Smooth muscle cell (in vitro differentiated cells): Measurements from ENCODE around the gene LYPLA2. TPM values are rescaled to one million over a fixed set of nuclear protein-coding genes. Genes with fewer than 3 reads are reported as not detected.

Experiments used
- DNase-seq: peaks from one replicate; lab custom pipeline; 2025; ENCODE audit not compliant: unreplicated experiment; lab: John Stamatoyannopoulos, UW
- H2AFZ ChIP-seq: fragments of 200-600 bp; sonication (generic); 2 replicates; pipeline ENCODE4 v1.6.0; 2016; ENCODE audit warnings: antibody characterized with exemption, low read depth, mild to moderate bottlenecking
- H3F3A ChIP-seq: fragments of 200-600 bp; sonication (generic); 2 replicates; pipeline ENCODE4 v1.6.0; 2017; ENCODE audit warnings: antibody characterized with exemption, low read depth
- H3K27ac ChIP-seq: fragments of 200-600 bp; sonication (generic); 2 replicates; pipeline ENCODE4 v1.5.1; 2016; ENCODE audit warnings: low read depth, mild to moderate bottlenecking
- H3K27me3 ChIP-seq: fragments of 200-600 bp; sonication (generic); 2 replicates; pipeline ENCODE4 v1.6.1; 2016; ENCODE audit warnings: low read depth, mild to moderate bottlenecking
- H3K36me3 ChIP-seq: fragments of 200-600 bp; sonication (generic); 2 replicates; pipeline ENCODE4 v1.5.1; 2016; ENCODE audit warnings: low read depth
- H3K4me1 ChIP-seq: fragments of 200-600 bp; sonication (generic); 2 replicates; pipeline ENCODE4 v1.5.1; 2016; ENCODE audit warnings: low read depth
- H3K4me2 ChIP-seq: fragments of 200-600 bp; sonication (generic); 2 replicates; pipeline ENCODE4 v1.6.0; 2016; ENCODE audit warnings: mild to moderate bottlenecking
- H3K4me3 ChIP-seq: fragments of 200-600 bp; sonication (generic); 2 replicates; pipeline ENCODE4 v1.5.1; 2016; ENCODE audit warnings: mild to moderate bottlenecking
- H3K79me2 ChIP-seq: fragments of 200-600 bp; sonication (generic); 2 replicates; pipeline ENCODE4 v1.6.0; 2016; ENCODE audit warnings: low read depth, mild to moderate bottlenecking
- H3K9ac ChIP-seq: fragments of 200-600 bp; sonication (generic); 2 replicates; pipeline ENCODE4 v1.6.0; 2016; ENCODE audit warnings: low read depth
- H3K9me3 ChIP-seq: fragments of 200-600 bp; sonication (generic); replicated peaks from 2 replicates; pipeline ENCODE4 v1.5.1; 2016; ENCODE audit warnings: low read depth
- H4K20me1 ChIP-seq: fragments of 200-600 bp; sonication (generic); 2 replicates; pipeline ENCODE4 v1.6.0; 2016; ENCODE audit warnings: low read depth
- CTCF ChIP-seq: fragments of 200-600 bp; sonication (generic); IDR thresholded peaks from 2 replicates; pipeline ENCODE4 v1.5.1; 2017; ENCODE audit warnings: borderline replicate concordance, mild to moderate bottlenecking, antibody characterized with exemption; ENCODE audit not compliant: insufficient read depth, poor library complexity, severe bottlenecking
- WGBS: methylation state at CpG from one replicate; pipeline ENCODE4 v1.1.7; 2016; ENCODE audit warnings: low lambda C conversion rate; 5-methylcytosine and 5-hydroxymethylcytosine counted together
- polyA plus RNA-seq: library from polyadenylated mRNA; unstranded; fragments of >200 nt; fragmentation: Nextera tagmentation; extraction: Ambion mirVana; gene quantifications from 2 replicates; pipeline ENCODE4 v1.2.1, GENCODE V29; 2016
- total RNA-seq: library from RNA; depleted of rRNA; stranded (reverse); fragments of >200 nt; gene quantifications from 2 replicates; pipeline ENCODE4 v1.2.3, GENCODE V29; 2014

LYPLA2 gene
- total and polyA plus RNA-seq, 2 experiments from 2014 or later = 74.9 to 94.3 TPM

GRCh38 chr1:23803674-23804073 lies 12.7 kb downstream of the LYPLA2 start:
- DNase-seq = no peak
- Histone ChIP-seq H3K27me3 (no peaks in the 10 kb centered on the region), H3K27ac (no peak overlapping the region), H3K36me3 (no peaks in the 10 kb centered on the region), H3K79me2 (no peaks in the 10 kb centered on the region), H3K4me2 (no peak overlapping the region), H3F3A (peaks cover 16% of the 10 kb centered on the region), H3K4me3 (no peak overlapping the region), H3K9ac (no peak overlapping the region), H2AFZ (no peak overlapping the region), H4K20me1 (no peaks in the 10 kb centered on the region), H3K9me3 (no peaks in the 10 kb centered on the region), H3K4me1 (peaks cover 5% of the 10 kb centered on the region)
- TF ChIP-seq CTCF = no peak
- WGBS = 93% methylated on average over 5 of the region's 5 CpGs

GRCh38 chr1:23804183-23804835 lies 13.4 kb downstream of the LYPLA2 start:
- Histone ChIP-seq H3F3A (peaks cover 11% of the 10 kb centered on the region), H3K4me3 (no peak overlapping the region), H3K27ac (no peak overlapping the region), H3K27me3 (no peaks in the 10 kb centered on the region), H4K20me1 (no peaks in the 10 kb centered on the region), H3K9me3 (no peaks in the 10 kb centered on the region), H3K36me3 (no peaks in the 10 kb centered on the region), H3K79me2 (no peaks in the 10 kb centered on the region), H2AFZ (no peak overlapping the region), H3K4me1 (peaks cover 2% of the 10 kb centered on the region), H3K4me2 (no peak overlapping the region), H3K9ac (no peak overlapping the region)
- WGBS = 88% methylated on average over 7 of the region's 7 CpGs
- TF ChIP-seq CTCF = peak; percentile 12
- no peak for DNase-seq

GRCh38 chr1:23805025-23805424 lies 14.1 kb downstream of the LYPLA2 start:
- Histone ChIP-seq H3K4me2 (no peak overlapping the region), H3K79me2 (no peaks in the 10 kb centered on the region), H3K9me3 (no peaks in the 10 kb centered on the region), H3K27me3 (no peaks in the 10 kb centered on the region), H3K9ac (no peak overlapping the region), H3K27ac (no peak overlapping the region), H3K4me1 (no peaks in the 10 kb centered on the region), H3K36me3 (no peaks in the 10 kb centered on the region), H2AFZ (no peak overlapping the region), H3K4me3 (no peak overlapping the region), H3F3A (peaks cover 11% of the 10 kb centered on the region), H4K20me1 (no peaks in the 10 kb centered on the region)
- WGBS = 96% methylated on average over 2 of the region's 2 CpGs
- TF ChIP-seq CTCF = no peak
- no peak for DNase-seq

GRCh38 chr1:23806280-23806679 lies 15.3 kb downstream of the LYPLA2 start:
- TF ChIP-seq CTCF = no peak
- Histone ChIP-seq H3K4me2 (no peak overlapping the region), H2AFZ (no peak overlapping the region), H3K9ac (no peak overlapping the region), H3K4me3 (no peak overlapping the region), H3K4me1 (no peaks in the 10 kb centered on the region), H3K27ac (no peak overlapping the region), H3K27me3 (no peaks in the 10 kb centered on the region), H3K79me2 (no peaks in the 10 kb centered on the region), H3K36me3 (no peaks in the 10 kb centered on the region), H3F3A (peaks cover 11% of the 10 kb centered on the region), H3K9me3 (no peaks in the 10 kb centered on the region), H4K20me1 (no peaks in the 10 kb centered on the region)
- DNase-seq = no peak
- WGBS = 78% methylated on average over 6 of the region's 6 CpGs
